Middle frontal gyrus (tissue), 1 donor: Measurements from ENCODE around the gene TMEM158.

ENCODE experiments used
- DNase-seq: peaks from one replicate; pipeline ENCODE4 v3.0.0-alpha.2; 2015; ENCODE audit warnings: low spot score; ENCODE audit errors: extremely low spot score

TMEM158 gene

DNA sequence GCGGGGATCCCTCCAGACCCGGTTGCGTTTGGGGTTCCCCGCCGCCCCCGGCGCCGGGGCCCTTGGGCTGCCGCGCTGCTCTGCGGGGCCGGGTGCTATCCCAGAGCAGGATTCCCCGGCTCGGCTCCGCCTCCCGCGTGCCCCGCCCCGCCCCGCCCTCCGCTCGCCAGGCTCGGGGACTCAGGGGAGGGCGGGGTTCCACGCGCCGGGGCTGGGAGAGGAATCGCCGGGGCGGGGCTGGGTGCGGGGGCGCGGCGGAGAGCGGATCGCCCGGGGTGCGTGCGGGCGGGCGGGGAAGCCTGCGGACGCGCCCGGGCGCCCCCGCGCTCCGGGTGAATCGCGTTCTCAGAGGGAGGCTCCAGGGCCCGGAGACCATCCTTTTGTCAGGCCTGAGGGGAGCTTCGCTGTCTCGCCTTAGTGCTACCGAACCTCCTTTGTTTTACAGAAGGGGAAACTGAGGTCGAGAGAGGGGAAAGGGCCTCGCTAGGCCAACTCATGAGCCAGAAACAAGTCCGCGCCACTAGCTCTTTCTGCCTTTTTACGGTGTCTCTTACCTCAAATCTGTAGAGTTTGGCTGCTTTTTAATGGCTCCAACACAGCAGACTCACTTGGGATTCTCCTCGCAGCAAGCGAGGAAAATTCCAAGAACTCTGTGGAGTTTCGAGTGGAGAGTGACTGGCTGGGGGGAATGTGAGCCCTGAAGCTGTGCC lies at the start of gene TMEM158:
TMEM158 (minus strand) TSS at position 82 of the 710 bp plus-strand sequence. CDS start 260 bp downstream, outside the sequence.
- DNase-seq, result peak; percentile 32

- no peak for DNase-seq
Observed at GRCh38 chr3:45275006-45275704, 49.1 kb upstream of the TMEM158 start.

DNA sequence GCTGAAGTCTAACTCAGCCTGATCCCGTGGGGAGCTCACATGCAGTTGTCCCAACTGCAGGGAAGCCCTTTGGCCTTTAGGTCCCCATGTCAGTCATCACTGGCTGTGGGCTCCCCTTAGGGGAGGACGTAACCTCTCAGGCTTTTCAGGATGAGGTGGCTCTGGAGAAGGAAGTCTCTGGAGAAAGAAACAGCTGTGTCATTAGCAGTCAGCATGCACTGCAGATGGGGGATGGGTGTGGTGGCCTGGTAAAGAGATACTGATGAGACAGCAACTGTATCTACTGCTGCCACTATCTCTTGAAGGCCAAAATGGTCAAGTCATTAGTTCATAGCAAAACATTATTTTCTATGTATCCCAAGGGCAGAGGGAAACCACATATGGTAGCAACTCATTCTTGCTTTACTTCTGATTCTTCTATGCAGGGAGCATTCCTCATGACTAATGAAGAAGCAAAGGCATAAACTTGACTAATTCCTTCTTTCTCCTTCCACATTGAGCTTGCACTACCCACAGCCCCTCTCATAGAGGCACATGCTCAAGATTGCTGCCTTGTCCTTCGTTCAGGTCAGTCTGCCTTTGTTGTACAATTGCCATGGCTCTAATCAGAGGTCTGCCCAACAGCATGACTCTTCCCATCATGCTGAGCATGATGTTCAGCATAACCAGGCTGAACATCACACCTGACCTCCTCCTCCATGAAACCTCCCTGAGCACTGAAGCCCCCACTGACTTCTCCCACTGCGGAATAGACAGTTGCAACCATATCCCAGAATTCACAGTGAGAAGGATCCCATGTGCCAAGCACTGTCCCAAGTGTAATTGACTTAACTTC lies 47.8 kb upstream of the TMEM158 start:
- DNase-seq, result no peak

GRCh38 chr3:45272828-45273470 lies 46.9 kb upstream of the TMEM158 start:
- DNase-seq, result no peak

- no peak for DNase-seq
Observed at GRCh38 chr3:45272032-45272810, 46.1 kb upstream of the TMEM158 start.

GRCh38 chr3:45269952-45270351 lies 43.9 kb upstream of the TMEM158 start:
- DNase-seq, result no peak

DNA sequence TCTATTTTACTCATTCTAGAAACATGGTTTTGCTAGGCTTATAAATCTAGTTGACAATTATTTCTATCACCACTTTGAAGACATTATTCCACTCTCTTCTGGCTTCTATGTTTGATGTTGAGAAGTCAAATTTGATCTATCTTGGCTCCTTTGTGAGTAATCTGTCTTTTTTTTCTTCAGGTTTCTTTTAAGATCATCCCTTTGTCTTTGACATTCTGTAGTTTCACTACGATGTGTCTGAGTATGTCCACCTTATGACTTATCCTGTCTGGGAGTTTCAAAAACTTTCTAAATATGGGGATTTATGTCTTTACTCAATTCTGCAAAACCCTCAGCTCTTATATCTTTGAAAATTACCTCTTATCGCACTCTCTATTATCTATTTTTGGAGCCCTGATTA lies 41.0 kb upstream of the TMEM158 start:
- no peak for DNase-seq

- no peak for DNase-seq
Observed at GRCh38 chr3:45261333-45262110, 35.4 kb upstream of the TMEM158 start.

- DNase-seq, result no peak
Observed at GRCh38 chr3:45259133-45259532, 33.0 kb upstream of the TMEM158 start.

DNA sequence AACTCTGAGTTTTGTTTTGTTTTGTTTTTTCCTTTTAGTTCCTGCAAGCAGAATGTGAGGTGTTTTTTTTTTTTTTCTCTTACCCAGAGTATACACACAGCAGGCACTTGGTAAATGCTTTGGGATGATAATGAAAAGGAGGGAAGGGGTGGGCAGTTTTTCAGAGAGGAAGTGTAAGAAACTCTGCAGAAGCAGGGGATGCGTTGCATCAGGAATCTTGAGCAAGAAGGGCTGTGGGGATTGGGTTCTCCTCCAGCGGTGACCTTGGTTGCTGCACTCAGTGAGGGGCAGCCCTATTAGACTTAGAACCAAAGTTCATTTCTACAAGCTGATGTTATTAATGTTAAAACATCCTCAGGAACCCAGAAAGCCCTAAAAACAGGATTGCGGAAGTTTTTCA lies 32.2 kb upstream of the TMEM158 start:
- no peak for DNase-seq

GRCh38 chr3:45253316-45253715 lies 27.2 kb upstream of the TMEM158 start:
- DNase-seq, result no peak

DNA sequence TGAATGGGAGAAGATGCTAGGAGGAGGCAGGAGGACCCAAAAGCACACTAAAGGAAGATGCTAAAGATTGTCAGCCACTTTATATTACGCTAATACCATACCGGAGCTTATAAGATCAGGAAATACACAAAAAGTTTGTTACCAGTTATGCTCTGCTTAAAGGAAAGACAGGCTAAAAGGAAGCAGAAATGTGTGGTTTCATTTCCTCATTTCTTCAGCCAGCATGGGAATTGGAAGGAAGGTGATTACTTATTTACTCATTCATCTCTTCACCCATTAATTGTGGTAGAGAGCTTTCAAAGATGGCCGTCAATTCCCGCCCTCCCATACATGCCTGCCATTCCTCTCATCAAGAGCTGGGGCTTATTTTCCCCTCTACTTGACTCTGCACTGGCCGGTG lies 26.7 kb upstream of the TMEM158 start:
- DNase-seq, result no peak

- no peak for DNase-seq
Observed at GRCh38 chr3:45249391-45249790, 23.3 kb upstream of the TMEM158 start.

GRCh38 chr3:45246241-45246640 lies 20.2 kb upstream of the TMEM158 start:
- no peak for DNase-seq

DNA sequence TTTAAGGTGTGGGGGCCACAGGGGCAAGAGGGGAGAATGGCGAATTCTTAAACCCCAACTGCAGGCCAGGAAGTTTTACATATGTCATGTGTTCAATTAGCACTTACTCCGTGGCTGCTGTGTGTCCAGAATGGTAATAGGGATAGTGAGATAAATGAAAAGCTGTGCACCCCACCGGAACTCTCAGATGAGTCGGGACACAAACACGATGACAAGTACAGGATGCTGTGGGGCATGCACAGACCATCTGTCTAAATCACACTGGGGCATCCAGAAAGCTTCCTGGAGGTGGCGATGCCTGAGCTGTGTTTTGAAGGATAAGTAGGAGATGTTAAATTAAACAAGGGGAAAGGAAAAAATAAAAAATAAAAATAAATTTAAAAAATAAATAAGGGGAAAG lies 18.3 kb upstream of the TMEM158 start:
- DNase-seq, result no peak

DNA sequence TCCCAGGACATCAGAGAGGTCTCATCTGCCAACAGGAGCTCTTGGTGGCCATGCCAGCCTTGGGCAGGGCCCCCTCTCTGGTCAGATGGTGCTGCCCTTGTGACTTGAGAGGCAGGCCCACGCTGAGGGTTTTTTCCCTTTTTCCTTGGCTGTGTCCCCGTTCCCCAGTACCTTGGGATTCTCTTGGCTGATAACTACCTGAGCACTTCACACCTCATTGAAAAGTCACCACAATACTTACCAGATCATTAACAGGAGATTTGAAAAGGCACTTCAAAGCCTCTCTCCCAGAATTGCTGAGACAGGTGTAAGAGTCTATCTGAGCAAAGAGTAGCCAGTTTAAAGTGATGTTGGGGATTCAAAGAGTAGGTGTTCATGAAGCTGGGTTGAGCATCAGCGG lies 15.1 kb upstream of the TMEM158 start:
- no peak for DNase-seq

- no peak for DNase-seq
Observed at GRCh38 chr3:45240292-45240691, 14.2 kb upstream of the TMEM158 start.

DNA sequence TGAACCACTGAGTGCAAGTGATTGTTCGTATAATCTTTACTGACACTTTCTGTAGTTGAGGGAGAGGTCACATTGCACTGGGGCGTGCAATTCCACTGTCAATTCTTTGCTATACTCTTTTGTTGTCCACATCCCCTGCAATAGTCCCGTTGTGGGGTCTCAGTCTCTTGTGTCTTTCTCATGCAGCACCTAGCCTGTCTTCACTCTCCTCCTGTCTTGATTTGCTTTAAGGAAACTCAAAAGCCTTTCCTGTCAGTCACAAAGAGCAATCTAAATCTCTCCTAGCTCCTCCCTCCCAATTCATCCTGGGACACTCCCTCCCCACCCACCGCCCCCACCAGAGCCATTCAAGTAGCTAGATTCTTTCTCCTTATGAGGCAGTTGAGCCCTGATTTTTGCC lies 13.2 kb upstream of the TMEM158 start:
- no peak for DNase-seq

DNA sequence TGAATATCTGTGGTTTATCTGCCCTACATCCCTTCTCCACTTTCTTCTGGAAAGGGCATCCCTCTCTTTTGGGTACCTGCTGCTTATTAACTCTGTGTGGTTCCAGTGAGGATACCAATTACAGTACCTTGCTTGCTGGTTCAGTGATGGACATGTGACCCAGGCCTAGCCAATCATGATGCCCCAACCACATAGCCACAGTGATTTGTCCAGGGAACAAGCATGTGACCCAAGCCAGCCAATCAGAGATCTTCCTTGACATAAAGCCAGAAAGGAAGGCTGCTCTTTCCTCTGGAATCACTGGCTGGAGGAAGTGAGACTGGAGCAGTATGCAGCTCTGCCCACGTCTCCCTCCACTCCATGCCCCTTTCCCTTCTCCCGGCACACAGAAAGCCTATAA lies 10.9 kb upstream of the TMEM158 start:
- DNase-seq, result no peak

GRCh38 chr3:45235409-45235808 lies 9.3 kb upstream of the TMEM158 start:
- DNase-seq, result no peak
